GM19025 (cell line): Measurements from ENCODE around the gene NTN4.
"Not testable (repeated sequence)": the region's sequence is repeated elsewhere in the genome, so short reads cannot be mapped to it uniquely, and the experiment has no call there.

Source experiments
- ATAC-seq: cut with Tn5 transposase; IDR thresholded peaks from one replicate; pipeline ENCODE4 v1.9.1; 2021; ENCODE audit warnings: mild to moderate bottlenecking, low read depth, moderate library complexity; ENCODE audit not compliant: unreplicated experiment

The NTN4 gene

DNA sequence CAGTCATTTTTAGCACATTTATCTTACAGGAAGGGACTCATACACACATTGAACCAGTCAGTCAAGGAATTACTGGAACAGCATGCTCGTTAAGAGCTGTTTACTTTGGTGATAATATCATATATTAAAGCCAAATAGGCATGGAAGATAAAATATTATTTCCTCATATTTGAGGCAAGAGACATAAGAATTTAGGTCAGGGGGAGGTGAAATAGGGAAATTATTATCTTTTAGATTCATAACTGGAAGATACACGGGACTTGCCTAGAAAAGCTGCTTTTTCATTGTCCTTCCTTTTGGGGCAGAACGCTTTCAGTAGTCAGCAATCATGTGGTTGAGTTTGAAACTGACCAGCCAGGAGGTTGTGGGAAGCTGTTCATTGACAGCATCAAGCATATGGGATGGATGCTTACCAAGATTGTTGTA lies 72.5 kb downstream of the NTN4 start:
- no peak for ATAC-seq

DNA sequence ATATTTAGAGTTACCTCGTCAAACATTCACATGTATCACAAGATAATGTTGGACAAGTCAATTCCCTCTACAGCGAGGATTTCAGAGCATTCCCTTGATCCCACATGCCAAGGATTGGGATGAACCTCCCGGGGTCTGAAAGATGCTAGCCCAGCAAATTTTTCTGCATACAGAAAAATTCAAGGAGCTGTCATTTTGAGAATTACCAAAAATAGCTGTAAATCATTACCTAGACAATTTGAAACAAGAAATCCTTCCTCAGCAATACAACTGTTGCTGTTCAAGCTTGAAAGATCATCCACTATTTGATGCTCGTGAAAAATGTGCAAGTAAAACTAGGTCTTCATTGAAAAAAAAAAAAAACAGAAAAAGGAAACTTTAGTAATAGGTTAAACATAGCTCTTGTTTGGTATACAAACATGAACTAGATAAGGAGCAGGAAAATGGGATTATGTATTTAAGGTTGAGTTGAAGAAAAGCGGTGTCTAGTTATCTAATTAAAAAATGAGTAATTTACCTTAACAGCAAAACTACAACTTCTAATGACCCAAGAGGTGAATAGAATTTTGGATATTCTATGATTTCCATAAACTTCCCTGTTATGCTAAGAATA lies 73.1 kb downstream of the NTN4 start:
- no peak for ATAC-seq

DNA sequence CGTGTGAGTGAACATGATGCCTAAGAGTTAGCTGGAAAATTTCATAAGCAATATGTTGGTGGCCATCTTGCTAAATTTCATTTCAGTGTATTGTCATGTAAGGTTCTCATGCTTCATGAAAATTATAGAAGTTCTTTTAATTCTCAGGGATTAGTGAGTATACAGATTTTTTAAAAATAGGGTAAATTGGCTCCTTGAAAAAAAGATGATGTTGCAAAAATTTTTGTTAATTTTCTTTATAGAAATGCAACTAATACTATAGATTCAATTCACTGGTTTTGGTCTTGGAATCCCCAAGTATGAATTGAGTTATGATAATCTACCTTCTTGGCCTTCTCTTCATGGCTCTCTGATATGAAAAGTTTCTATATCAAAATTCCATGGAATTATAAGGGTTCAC lies 75.4 kb downstream of the NTN4 start:
- no peak for ATAC-seq

DNA sequence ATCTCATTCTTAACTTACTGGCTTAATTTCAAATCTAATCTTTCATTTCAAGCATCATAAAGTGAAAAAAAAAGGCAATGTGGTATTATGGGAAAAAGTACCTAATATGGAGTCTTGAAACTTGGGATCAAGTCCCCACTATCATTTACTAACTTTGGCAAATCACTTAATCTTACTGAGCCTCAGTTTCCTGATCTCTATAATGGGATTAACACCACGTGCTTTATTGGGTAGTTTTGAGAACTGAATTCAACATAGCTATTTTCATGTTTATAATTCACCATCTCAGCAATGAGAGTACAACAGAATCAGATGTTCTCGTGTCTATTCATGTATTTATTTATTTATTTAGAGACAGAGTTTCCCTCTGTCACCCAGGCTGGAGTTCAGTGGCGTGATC lies 78.3 kb downstream of the NTN4 start:
- ATAC-seq, result no peak

DNA sequence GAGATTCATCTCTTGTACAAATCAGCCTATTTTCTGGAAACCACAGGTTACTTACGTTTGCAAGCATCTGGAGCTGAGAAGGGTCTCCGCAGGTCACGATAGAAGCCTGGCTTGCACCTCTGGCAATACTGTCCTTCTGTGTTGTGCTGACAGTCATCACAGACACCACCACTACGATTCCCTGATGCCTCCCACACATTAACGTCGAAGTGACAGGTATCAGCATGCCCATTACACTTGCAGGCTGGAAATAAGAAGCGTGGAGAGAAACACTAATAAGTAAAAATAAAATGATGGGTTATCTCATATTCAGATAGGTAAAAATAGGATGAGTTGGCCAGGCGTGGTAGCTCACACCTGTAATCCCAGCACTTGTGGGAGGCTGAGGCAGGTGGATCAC lies 80.2 kb downstream of the NTN4 start:
- no peak for ATAC-seq

DNA sequence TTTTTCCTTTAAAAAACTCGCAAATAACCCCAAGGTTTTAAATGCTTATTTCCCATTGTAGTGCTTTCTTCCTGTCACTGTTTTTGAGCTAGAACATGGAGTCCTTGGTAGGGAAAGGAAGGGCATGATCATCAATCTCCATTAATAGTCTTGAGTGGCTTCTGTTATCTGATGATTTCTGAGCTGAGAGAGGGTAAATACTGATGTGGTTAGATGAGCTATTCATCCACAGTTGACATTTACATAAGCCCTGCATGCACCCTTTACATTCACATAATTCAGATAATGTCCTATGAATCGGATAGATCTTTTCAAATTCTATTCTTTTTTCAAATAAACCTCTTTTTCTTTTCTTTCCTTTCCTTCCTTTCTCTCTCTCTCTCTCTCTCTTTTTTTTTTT lies 81.4 kb downstream of the NTN4 start:
- ATAC-seq, result no peak

DNA sequence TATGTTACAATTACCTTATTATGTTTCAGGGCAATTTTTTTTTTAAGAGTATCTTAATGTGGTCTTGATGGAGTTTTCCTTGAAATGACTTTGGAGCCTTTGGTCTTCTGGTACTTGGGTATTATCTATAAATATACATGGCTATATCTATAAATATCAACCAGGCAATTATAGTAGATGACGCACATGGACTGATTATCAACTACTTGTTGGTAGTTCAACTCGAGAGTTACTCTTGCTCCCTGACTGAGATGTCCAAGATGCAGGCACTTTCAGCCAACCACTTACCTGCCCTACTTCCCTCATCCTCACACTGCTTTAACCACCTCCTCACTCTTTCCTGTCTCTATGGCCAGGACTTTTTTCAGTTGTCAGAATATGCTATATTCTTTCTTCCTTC lies 85.4 kb downstream of the NTN4 start:
- no peak for ATAC-seq

DNA sequence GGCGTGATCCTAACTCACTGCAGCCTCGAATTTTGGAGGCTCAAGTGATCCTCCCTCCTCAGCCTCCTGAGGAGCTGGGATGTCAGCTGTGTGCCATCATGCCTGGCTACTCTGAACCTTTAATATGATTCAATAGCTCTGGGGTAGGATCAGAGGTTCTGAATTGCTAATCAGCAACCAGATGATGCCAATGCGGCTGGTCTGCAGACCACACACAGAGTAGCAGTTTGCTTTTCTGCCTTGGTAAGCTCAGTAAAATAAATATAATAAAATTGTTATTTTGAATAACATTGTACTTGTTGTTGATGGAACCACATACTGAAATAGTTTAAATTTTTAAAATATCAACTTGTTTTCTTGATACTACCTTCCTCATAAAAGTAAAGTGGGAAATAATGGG lies 86.6 kb downstream of the NTN4 start:
- ATAC-seq, result no peak

DNA sequence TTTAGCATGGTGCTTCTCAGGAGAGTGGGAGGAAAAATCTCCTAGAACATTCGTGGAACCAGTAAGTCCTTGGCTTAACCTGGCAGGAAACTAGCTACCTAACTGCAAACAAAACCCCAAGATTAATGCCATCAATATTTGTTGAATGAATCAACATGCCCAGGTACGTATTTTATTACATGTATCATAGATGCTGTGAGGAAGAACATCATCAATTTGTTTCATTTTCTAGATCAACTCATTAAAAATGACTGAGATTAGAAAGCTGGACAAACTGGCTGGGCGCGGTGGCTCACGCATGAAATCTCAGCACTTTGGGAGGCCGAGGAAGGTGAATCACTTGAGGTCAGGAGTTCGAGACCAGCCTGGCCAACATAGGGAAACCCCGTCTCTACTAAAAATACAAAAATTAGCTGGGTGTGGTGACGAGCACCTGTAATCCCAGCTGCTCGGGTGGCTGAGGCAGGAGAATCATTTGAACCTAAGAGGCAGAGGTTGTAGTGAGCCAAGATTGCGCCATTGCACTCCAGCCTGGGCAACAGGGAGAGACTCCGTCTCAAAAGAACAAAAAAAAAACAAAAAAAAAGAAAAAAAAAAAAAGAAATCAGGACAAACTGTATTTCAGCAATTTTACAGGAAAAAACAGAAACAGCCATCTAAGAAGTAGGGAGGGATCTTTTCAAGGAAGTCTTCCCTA lies 88.7 kb downstream of the NTN4 start:
- no peak for ATAC-seq

DNA sequence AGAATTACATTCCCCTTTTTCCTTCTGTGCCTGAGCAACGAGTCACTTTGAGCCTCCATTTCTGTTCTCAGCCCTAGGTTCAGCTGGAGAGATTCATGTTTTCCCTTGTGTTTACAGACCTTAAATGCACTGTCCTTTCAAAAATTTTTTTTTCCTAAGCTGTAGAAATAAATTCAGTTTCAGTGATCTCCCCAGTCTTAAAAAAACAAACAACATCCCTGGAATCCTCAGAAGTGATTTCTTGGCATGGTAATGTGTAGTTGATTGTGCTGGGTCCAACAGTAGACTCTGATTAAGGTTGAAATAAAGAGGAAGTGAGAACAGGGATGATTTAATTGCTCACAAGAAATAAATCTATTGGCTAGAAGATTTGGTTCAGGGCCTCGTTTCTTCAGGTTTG lies 89.3 kb downstream of the NTN4 start:
- ATAC-seq, result no peak

DNA sequence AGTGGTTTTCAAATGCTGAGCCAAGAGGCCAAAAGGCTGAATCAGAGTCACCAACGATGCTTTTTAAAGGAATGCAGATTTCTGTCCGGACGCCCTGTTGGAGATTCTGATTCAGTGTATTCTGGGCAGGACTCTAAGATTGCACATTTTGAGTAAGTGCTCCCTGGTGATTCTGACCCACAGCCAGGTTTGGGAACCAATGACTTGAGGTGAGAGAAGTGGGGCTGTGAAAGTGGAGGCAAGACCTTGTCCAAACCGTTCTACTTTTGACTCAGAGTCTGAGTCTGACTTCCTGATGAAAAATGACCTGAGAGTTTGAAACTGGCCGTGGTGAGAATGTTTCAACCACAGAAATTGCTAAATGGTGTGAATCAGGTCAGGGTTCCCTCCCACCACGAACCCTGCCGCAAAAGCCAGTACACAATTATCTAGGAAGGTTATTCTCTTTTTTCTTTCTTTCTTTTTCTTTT lies 90.2 kb downstream of the NTN4 start:
- ATAC-seq, result peak; percentile 97

DNA sequence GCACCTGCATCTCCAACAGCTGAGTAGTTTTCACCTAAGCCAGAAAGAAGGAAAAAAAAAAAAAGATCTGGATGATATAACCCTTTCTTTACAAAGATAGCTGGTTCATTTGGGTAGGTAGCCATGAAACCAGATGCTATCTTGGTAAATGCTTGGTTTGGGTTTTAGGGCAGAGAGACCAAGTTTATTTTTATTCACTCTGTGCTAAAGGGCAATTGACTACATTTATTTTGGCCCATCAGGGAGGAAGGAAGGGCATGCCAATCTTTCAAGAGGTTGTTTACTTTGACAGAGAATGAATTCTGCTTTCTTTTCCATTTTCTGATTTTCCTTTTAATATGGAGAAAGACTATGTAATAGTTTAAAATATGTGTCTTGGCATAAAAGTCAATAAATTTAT lies 91.0 kb downstream of the NTN4 start:
- no peak for ATAC-seq

DNA sequence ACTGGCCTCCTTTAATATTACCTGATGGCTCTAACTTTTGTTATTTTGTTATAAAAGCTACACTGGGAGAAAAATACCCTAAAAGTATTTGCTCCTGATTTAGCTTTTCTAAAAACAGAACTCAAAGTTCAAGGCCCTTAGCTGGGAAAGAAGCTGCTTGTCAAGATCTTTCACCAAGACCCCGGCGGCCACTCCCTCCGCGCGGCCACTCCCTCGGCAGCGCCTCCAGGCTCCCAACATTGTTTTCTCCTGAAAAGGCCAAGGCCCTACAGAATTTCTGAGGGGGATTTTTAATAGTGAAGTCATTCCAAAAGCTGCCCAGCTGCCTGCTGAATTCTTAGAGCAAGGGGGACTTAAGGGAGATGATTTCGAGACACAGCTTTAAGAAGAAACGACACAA lies 96.4 kb downstream of the NTN4 start:
- no peak for ATAC-seq

DNA sequence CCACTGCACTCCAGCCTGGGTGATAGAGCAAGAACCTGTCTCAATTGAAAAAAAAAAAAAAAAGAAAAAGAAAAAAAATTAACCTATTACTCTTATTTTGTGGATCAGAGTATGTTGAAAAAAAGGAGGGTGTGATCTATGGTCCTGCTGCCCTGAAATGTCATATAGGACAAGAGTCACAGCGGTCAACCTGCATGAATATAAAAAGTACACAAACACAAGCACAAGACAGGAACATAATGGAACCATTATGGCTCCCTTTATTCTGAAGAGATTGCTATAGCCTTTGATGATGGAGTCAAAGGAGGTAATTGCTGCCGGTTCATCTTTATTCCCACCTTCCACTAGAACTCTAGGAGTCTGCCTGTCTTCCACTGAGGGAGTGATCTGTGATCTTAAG lies 96.9 kb downstream of the NTN4 start:
- no peak for ATAC-seq

DNA sequence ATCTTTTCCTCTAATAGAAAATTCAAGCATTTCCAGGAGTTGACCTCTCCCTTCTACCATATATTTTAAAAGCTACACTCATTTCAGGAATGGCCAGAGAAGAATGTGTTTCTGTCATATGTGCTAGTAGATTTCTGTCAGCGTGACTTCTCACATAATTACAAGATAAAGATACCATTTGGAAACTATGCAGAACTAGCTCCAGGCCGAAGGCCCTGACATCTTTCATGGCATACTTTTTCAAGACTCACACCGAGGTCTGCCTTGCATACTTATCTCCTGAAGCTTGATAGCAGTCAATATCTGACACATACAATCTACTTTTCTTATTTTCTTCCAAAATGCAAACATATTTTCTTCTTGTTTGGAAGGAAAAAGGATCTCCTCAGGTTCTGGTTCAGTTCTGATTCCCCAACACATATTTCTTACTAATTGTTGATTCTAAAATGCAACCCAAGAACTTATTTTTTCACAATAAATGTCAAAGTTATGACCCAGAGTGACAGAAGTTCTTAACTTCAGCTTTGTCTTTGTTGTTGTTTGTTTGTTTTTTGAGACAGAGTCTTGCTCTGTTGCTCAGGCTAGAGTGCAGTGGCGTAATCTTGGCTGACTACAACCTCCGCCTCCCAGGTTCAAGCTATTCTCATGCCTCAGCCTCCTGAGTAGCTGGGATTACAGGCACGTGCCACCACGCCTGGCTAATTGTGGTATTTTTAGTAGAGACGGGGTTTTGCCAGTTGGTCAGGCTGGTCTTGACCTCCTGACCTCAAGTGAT lies 99.5 kb downstream of the NTN4 start:
- no peak for ATAC-seq

DNA sequence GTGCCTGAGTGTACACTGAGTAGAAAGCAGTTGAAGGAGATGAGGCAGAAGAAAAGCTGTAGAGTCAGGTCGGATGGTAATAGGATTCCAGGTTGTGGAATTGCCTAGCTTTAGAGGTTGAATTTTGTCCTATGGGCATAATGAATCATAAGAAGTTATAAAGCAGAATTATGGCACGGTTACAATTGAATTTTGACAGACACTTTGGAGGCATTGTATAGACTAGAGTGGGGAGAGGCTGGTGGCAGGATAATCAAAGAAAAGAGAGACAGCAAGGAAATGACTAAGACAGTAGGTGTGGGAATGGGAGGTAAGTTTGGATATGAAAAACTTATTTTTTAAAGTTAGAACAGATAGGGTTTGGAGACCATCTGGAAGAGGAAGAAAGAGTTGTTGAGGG lies 102.6 kb downstream of the NTN4 start:
- no peak for ATAC-seq

DNA sequence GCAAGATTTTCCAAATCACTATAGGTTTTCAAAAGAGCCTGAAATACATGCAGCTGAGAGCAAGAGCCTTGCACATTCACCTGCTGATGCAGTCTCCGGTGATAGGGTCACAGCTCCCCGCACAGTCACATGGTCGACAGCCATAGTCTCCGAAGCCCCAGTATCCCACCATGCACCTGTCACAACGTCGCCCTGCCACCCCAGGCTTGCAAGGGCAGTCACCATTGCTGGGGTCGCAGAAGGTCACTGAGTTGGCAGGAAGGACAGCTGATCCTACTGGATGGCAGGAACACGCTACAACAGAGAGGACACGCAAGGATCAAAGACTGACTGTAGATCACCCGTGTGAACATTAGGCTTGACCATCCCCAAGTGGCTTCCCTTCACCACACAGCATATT lies 107.1 kb downstream of the NTN4 start:
- no peak for ATAC-seq

DNA sequence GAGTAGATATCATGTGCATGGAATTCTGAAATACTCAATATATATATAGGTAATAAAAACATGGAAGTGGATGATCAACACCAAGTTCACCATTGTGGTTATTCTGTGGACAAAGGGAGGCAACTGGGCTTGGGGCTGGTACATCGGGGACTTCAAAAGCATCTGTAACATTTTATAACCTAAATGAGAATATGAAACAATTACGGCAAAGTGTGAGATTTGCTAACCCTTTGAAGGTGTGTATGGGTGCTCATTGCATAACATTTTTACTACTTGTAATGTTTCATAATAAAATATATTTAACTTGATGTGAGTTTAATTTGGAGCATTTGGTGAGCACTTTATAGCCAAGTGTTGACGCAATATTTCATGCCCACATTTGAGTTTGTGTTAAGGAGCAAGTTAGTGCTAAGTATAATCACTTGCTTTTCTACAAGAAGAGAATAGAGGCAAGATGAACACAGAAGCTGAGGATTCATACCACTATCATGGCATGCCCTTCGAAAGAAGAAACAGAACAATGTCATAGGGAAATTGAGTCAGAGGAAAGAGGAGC lies 109.3 kb downstream of the NTN4 start:
- ATAC-seq, result no peak

DNA sequence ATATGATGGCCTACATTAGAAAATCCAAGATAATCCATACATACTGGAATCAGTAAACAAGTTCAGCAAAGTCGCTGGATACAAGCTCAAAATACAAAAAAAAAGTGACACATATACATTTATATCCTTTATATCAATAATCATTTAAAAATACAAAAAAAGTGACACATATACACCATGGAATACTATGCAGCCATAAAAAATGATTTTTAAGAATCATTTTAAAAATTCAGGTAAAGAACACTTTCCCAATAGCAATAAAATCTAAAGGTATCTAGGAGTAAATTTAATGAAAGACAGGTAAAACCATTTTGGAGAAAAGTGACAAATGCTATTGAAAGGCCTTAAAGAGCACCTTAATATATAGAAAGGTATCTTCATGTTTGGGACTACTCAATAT lies 111.9 kb downstream of the NTN4 start:
- no peak for ATAC-seq

DNA sequence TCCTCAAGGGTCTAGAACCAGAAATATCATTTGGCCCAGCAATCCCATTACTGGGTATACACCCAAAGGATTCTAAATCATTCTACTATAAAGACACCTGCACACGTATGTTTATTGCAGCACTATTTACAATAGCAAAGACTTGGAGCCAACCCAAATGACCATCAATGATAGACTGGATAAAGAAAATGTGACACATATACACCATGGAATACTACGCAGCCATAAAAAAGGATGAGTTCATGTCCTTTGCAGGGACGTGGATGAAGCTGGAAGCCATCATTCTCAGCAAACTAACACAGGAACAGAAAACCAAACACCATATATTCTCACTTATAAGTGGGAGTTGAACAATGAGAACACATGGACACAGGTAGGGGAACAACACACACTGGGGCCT lies 112.8 kb downstream of the NTN4 start:
- ATAC-seq, result not testable (repeated sequence)

DNA sequence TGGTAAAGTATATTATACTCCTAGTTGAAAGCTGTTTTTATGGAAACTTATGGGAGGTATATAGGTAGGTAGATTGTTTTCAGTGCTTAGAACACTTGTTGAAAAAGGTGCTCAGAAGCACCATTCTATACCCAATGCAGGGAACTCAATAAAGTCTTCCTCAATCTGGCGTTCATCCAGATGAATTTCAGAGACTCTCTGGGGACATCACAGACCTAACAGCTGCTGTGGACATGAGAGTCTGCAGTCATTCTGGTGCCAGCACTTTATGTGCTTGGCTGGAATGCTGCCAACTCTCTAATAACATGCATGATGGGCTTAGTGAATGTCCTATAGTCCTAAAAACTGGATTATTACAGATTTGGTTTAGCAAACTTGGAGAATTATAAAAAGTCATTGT lies 115.9 kb downstream of the NTN4 start:
- no peak for ATAC-seq
